Measurements from ENCODE around the gene THAP7. TPM values are rescaled to one million over a fixed set of nuclear protein-coding genes. Genes with fewer than 3 reads are reported as not detected.

Gene THAP7
- total and polyA plus RNA-seq, 9 of the 15 experiments (the other 6 are each of a cell fraction or from before 2014, with no cell fraction given), result 7.9 to 263 (median 84.1) TPM

GRCh38 chr22:21045585-21046294 is 43.8 kb upstream of the THAP7 start, which contains the start of gene LRRC74B (continued):
- TF ChIP-seq PBX2 (CRISPR knock-in tag; IDR thresholded peaks at IDR 0.05; ENCODE audit: low read depth) (peak; percentile 99), PBX2 (tag; conservative IDR thresholded peaks at IDR 0.05; ENCODE audit: low read depth) (no peak), WHSC1 (IDR thresholded peaks at IDR 0.05; ENCODE audit: low read length) (peak; percentile 54), E2F1 (CRISPR knock-in tag; IDR thresholded peaks at IDR 0.05) (peak; percentile 29), CTCFL (IDR thresholded peaks at IDR 0.05; ENCODE audit: borderline replicate concordance, insufficient read depth, low read depth, low read length, poor library complexity, severe bottlenecking) (peak; percentile 8), FOXP1 (CRISPR knock-in tag; IDR thresholded peaks at IDR 0.05) (peak; percentile 33; the same call in 1 of the 2 replicates), KDM4B (IDR thresholded peaks at IDR 0.05; ENCODE audit: borderline replicate concordance in 2 of 2, low read depth in 1 of 2) (peak in 1 of 2 experiments; percentile 18; a peak in 1 of 4 replicates), MECOM (CRISPR knock-in tag; IDR thresholded peaks at IDR 0.05) (no peak), L3MBTL2 (IDR thresholded peaks at IDR 0.05) (no peak), RCOR1 (IDR thresholded peaks at IDR 0.05; ENCODE audit: borderline replicate concordance in 1 of 2, low read depth in 2 of 2, low read length in 2 of 2) (peak in 1 of 2 experiments; percentile 96; a peak in 2 of 4 replicates), ZSCAN32 (CRISPR knock-in tag; IDR thresholded peaks at IDR 0.05) (no peak), ZNF586 (CRISPR knock-in tag; conservative IDR thresholded peaks at IDR 0.05) (no peak)
